Osteocyte (in vitro differentiated cells): ENCODE data around the gene PDGFB. TPM values are rescaled to one million over a fixed set of nuclear protein-coding genes. Genes with fewer than 3 reads are reported as not detected.
A peak's percentile ranks its signal among the peaks of the same experiment; 100 is the strongest.

Experiments
- DNase-seq: peaks from one replicate; pipeline ENCODE4 v3.0.0; 2021; ENCODE audit warnings: mixed read lengths; ENCODE audit not compliant: unreplicated experiment; ENCODE audit errors: extremely low spot score
- H3K27ac Mint-ChIP-seq: one replicate; pipeline ENCODE4 v1.8.0; 2021; ENCODE audit warnings: mild to moderate bottlenecking, mixed read lengths; ENCODE audit not compliant: unreplicated experiment
- H3K27me3 Mint-ChIP-seq: one replicate; pipeline ENCODE4 v1.8.0; 2021; ENCODE audit warnings: mixed read lengths; ENCODE audit not compliant: unreplicated experiment
- H3K36me3 Mint-ChIP-seq: one replicate; pipeline ENCODE4 v1.8.0; 2021; ENCODE audit warnings: mixed read lengths; ENCODE audit not compliant: unreplicated experiment
- H3K4me1 Mint-ChIP-seq: one replicate; pipeline ENCODE4 v1.8.0; 2021; ENCODE audit warnings: mixed read lengths; ENCODE audit not compliant: unreplicated experiment
- H3K4me3 Mint-ChIP-seq: one replicate; pipeline ENCODE4 v1.8.0; 2021; ENCODE audit warnings: mild to moderate bottlenecking, moderate library complexity, mixed read lengths; ENCODE audit not compliant: unreplicated experiment
- H3K9me3 Mint-ChIP-seq: one replicate; pipeline ENCODE4 v1.8.0; 2021; ENCODE audit warnings: mixed read lengths; ENCODE audit not compliant: unreplicated experiment
- total RNA-seq: library from RNA; stranded (reverse); gene quantifications from 2 replicates; pipeline ENCODE4 v1.2.1, GENCODE V29; 2021
- TF ChIP-seq, protein P1 (sequence below): fragments of 200-600 bp; sonication (generic); IDR thresholded peaks from 2 replicates; pipeline ENCODE4 v1.5.0; 2021; ENCODE audit warnings: antibody characterized with exemption, mild to moderate bottlenecking, moderate library complexity

Gene PDGFB
- total RNA-seq, 1 donor from 2014 or later, result 16.8 TPM

DNA sequence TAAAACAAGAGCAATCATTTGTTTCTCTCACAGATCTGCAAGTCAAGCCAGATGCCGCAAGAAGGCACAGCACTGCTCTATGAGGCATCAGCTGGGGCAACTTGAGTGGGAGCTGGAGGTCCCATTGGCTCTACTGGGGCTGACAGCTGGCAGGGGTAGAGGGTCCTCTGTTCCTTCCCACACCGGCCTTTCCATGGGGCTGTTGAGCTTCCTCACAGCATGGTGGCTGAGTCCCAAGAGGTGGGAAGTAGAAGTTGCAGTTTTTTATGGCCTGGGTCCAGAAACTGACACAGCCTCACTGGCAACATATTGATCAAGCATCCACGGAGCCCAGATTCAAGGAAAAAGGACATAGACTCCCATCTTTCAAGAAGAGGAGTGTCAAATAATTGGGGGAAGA is 40.2 kb upstream of the PDGFB start:
- H3K4me3 Mint-ChIP-seq, result no peak overlapping the region
- no peaks in the 10 kb centered on the region for H3K36me3 Mint-ChIP-seq
- no peak overlapping the region for H3K27ac Mint-ChIP-seq
- H3K9me3 Mint-ChIP-seq, result no peaks in the 10 kb centered on the region
- H3K4me1 Mint-ChIP-seq, result peaks cover 30% of the 10 kb centered on the region
- H3K27me3 Mint-ChIP-seq, result no peaks in the 10 kb centered on the region
- TF ChIP-seq, protein P1, sequence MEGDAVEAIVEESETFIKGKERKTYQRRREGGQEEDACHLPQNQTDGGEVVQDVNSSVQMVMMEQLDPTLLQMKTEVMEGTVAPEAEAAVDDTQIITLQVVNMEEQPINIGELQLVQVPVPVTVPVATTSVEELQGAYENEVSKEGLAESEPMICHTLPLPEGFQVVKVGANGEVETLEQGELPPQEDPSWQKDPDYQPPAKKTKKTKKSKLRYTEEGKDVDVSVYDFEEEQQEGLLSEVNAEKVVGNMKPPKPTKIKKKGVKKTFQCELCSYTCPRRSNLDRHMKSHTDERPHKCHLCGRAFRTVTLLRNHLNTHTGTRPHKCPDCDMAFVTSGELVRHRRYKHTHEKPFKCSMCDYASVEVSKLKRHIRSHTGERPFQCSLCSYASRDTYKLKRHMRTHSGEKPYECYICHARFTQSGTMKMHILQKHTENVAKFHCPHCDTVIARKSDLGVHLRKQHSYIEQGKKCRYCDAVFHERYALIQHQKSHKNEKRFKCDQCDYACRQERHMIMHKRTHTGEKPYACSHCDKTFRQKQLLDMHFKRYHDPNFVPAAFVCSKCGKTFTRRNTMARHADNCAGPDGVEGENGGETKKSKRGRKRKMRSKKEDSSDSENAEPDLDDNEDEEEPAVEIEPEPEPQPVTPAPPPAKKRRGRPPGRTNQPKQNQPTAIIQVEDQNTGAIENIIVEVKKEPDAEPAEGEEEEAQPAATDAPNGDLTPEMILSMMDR, result no peak
- DNase-seq, result no peak

DNA sequence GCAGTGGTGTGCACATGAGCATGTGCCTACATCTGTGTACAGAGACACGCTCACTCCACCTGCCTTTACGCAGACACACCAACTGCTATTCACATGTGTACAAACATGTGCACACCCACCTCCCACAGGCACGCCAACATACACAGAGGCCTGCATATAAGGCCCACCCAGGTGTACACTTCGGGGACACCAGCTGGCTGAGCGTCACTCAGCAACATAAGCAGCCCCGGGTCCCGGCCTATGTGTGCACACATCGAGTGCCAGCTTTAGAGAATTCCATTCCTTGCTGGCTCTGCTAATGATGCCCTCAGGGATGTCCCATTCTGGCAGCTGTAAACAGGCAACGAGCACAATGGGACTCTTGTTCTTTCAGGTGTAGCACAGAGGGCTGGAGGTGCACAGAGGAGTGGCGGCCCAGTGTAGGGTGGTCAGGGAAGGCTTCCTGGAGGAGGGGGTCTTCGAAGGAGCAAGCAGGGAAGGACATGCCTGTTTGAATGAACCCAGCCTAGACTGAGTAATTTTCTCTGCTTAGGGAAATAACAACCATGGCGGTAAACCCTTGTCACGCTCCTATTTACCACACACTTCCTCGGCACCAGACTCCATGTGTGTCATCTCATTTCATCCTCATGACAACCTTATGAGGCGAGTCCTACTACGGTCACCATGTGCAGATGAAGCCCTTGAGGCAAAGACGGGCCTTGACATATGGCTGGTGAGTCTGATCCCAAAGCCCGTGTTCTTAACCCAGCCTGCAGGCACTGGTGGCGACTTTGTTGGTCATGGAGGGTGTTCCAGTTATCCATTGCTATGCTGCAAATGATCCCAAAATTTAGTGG is 39.6 kb upstream of the PDGFB start:
- Mint-ChIP-seq H3K4me1 (peaks cover 30% of the 10 kb centered on the region), H3K9me3 (no peaks in the 10 kb centered on the region), H3K36me3 (no peaks in the 10 kb centered on the region), H3K27ac (no peak overlapping the region), H3K4me3 (no peak overlapping the region), H3K27me3 (no peaks in the 10 kb centered on the region)
- TF ChIP-seq, protein P1, result no peak
- no peak for DNase-seq

DNA sequence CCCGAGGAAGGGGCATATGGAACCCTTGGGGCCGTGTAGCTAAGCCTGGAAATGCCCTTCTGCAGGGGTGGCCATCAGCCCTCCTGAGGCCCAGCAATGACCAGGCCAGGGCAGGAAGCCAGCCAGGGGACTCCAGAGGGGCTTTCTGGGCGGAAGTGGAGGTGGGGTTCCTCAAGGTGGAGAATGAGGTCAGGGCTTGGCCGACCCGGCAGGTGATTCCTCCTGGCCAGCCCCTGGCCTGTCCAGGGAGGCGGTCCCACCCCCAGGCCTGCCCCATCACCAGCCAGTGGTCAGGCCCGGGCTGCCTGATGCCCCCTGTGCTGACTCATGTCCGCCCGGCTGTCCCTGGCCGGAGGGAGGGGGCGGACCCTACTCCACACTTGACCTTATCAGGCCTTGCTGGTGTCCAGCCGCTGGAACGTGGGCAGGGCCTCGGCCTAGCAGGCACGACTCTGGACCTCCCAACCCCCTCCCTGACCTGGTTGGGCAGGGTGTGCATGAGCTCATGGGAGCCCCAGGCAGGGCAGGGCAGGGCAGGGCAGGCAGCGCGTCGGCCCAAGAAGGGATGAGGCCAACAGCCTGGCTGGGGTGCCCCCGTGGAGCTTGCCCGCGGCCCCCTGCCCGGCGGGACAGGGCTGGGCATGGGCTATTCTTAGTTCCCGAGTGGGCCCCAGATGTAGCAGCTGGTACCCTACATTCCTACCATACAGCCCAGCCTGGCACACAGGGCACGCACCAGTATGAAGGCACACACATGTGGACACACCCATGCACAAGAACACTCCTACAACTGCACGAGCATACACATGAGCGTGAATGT is 38.8 kb upstream of the PDGFB start:
- Mint-ChIP-seq H3K4me1 (peaks cover 30% of the 10 kb centered on the region), H3K4me3 (no peak overlapping the region), H3K27me3 (no peaks in the 10 kb centered on the region), H3K36me3 (no peaks in the 10 kb centered on the region), H3K27ac (no peak overlapping the region), H3K9me3 (no peaks in the 10 kb centered on the region)
- no peak for DNase-seq
- TF ChIP-seq, protein P1, result no peak

DNA sequence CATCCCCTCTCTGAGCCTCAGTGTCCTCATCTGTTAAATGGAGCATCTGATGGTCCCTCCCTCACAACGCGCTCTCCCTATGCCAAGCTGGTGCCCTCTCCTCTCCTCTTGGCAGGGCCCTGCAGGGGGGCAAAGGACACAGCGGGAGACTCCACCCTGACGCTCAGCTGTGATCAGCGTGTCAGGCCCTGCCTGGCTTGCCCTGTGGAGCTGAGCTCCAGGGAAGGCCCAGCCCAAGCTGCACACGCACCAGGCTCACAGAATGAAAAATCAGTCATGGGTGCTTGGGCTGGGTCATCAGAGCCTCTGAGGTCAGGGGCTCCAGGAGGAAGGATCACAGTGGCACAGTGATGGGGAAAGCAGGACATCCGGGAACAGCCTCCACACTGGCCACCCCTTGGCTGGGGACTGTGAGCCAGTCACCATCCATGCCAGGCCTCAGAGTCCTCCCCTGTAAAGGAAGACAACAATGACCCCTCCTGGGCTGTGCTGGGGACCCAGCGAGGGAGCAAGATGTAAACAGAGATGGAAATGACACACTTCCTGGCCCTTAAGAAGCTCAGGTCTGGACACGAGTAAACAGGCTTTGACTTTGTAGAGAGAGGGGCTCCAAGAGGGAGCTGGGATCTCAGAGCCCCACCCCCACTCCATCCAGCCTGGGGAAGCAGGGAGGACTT is 38.0 kb upstream of the PDGFB start:
- Mint-ChIP-seq H3K27me3 (no peaks in the 10 kb centered on the region), H3K36me3 (no peaks in the 10 kb centered on the region), H3K27ac (peak overlapping the region; percentile 65), H3K4me1 (peaks cover 26% of the 10 kb centered on the region), H3K4me3 (no peak overlapping the region), H3K9me3 (no peaks in the 10 kb centered on the region)
- no peak for DNase-seq
- TF ChIP-seq, protein P1, result no peak

DNA sequence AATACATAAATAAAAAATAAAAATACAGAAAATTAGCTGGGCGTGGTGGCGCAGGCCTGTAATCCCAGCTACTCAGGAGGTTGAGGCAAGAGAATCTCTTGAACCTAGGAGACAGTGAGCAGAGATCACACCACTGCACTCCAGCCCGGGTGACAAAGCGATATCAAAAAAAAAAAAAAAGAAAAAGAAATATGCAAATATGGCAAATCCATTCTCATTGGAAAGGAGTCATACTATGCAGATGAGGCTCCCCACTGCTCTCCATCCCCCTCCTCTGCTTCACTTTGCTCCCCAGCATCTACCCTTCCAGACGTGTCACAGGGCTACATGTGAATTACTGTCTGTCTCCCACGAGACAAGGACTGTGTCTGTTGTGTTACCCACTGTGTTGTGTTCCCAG is 36.3 kb upstream of the PDGFB start:
- H3K27ac Mint-ChIP-seq, result no peak overlapping the region
- H3K4me1 Mint-ChIP-seq, result peaks cover 14% of the 10 kb centered on the region
- DNase-seq, result no peak
- no peak overlapping the region for H3K4me3 Mint-ChIP-seq
- TF ChIP-seq, protein P1, result no peak
- no peaks in the 10 kb centered on the region for H3K36me3 Mint-ChIP-seq
- no peaks in the 10 kb centered on the region for H3K27me3 Mint-ChIP-seq
- H3K9me3 Mint-ChIP-seq, result peaks cover 3% of the 10 kb centered on the region
